Measurements from ENCODE around the gene RIMBP2.

- TF ChIP-seq CTCF (IDR thresholded peaks at IDR 0.05; ENCODE audit: low read depth, low read length) (no peak), EZH2phosphoT487 (IDR thresholded peaks at IDR 0.05; ENCODE audit: low read depth) (no peak)
Measured at GRCh38 chr12:130367003-130367402, 349.1 kb downstream of the RIMBP2 start.

Data from OCI-LY3 (cell line).